NK-92 (cell line): Measurements from ENCODE around the gene REXO4.
A peak's percentile ranks its signal among the peaks of the same experiment; 100 is the strongest.

Source experiments
- DNase-seq: peaks from one replicate; lab custom pipeline; 2025; ENCODE audit not compliant: unreplicated experiment; lab: John Stamatoyannopoulos, UW

The REXO4 gene

GRCh38 chr9:133417541-133418461, at the start of gene REXO4:
TSS of gene REXO4 (minus strand) at chr9:133418010. CDS start at chr9:133417844, 166 bp downstream.
- no peak for DNase-seq

GRCh38 chr9:133467101-133467500, 49.3 kb upstream of the REXO4 start:
- no peak for DNase-seq

- no peak for DNase-seq
Observed at GRCh38 chr9:133465984-133466383, 48.2 kb upstream of the REXO4 start.

GRCh38 chr9:133464638-133465037, 46.8 kb upstream of the REXO4 start:
- DNase-seq: no peak

GRCh38 chr9:133463864-133464615, 46.2 kb upstream of the REXO4 start:
- no peak for DNase-seq

- no peak for DNase-seq
Observed at GRCh38 chr9:133463234-133463863, 45.5 kb upstream of the REXO4 start.

GRCh38 chr9:133461975-133462374, 44.2 kb upstream of the REXO4 start:
- no peak for DNase-seq

- DNase-seq: no peak
Observed at GRCh38 chr9:133460405-133461175, 42.8 kb upstream of the REXO4 start.

GRCh38 chr9:133459476-133460404, 41.9 kb upstream of the REXO4 start, which contains the start of gene CACFD1:
TSS of gene CACFD1 (plus strand) at chr9:133459978. CDS start at chr9:133460067, 89 bp downstream.
- peak; percentile 39 for DNase-seq

- DNase-seq: no peak
Observed at GRCh38 chr9:133458643-133459312, 41.0 kb upstream of the REXO4 start.

GRCh38 chr9:133457748-133458147, 39.9 kb upstream of the REXO4 start:
- no peak for DNase-seq

- DNase-seq: no peak
Observed at GRCh38 chr9:133457233-133457632, 39.4 kb upstream of the REXO4 start.

- no peak for DNase-seq
Observed at GRCh38 chr9:133456409-133456808, 38.6 kb upstream of the REXO4 start.

- no peak for DNase-seq
Observed at GRCh38 chr9:133455936-133456335, 38.1 kb upstream of the REXO4 start.

GRCh38 chr9:133454943-133455673, 37.3 kb upstream of the REXO4 start:
- no peak for DNase-seq

GRCh38 chr9:133454325-133454724, 36.5 kb upstream of the REXO4 start:
- DNase-seq: no peak

- no peak for DNase-seq
Observed at GRCh38 chr9:133453651-133454050, 35.8 kb upstream of the REXO4 start.

- DNase-seq: no peak
Observed at GRCh38 chr9:133452562-133452961, 34.8 kb upstream of the REXO4 start.
